ENCODE measurements around the gene CDH23.
"Not testable (repeated sequence)": the region's sequence is repeated elsewhere in the genome, so short reads cannot be mapped to it uniquely, and the experiment has no call there.

The CDH23 gene

GRCh38 chr10:71848325-71849275 lies 451.9 kb downstream of the CDH23 start:
- no peak for DNase-seq

GRCh38 chr10:71849461-71849908 lies 452.8 kb downstream of the CDH23 start:
- no peak for DNase-seq

- no peak for DNase-seq
Measured at GRCh38 chr10:71850021-71850742, 453.5 kb downstream of the CDH23 start.

GRCh38 chr10:71850743-71851464 lies 454.2 kb downstream of the CDH23 start, which contains the start of gene PSAP:
Gene PSAP (minus strand): TSS chr10:71851251. CDS start chr10:71851221, 30 bp downstream.
- peak; percentile 95 for DNase-seq

- DNase-seq: not testable (repeated sequence)
Measured at GRCh38 chr10:71851465-71852095, 454.9 kb downstream of the CDH23 start.

GRCh38 chr10:71852355-71852937 lies 455.7 kb downstream of the CDH23 start:
- DNase-seq: no peak

- no peak for DNase-seq
Measured at GRCh38 chr10:71854031-71854430, 457.3 kb downstream of the CDH23 start.

GRCh38 chr10:71856619-71857018 lies 459.9 kb downstream of the CDH23 start:
- no peak for DNase-seq

- no peak for DNase-seq
Measured at GRCh38 chr10:71857934-71858890, 461.5 kb downstream of the CDH23 start.

- DNase-seq: no peak
Measured at GRCh38 chr10:71860243-71861029, 463.7 kb downstream of the CDH23 start.

GRCh38 chr10:71863203-71863602 lies 466.5 kb downstream of the CDH23 start:
- no peak for DNase-seq

- DNase-seq: no peak
Measured at GRCh38 chr10:71864911-71865361, 468.2 kb downstream of the CDH23 start.
